ENCODE data around the gene ACTRT2.

GRCh38 chr1:3042481-3042880, 21.2 kb downstream of the ACTRT2 start:
- TF ChIP-seq POLR2A (IDR thresholded peaks at IDR 0.05) (no peak), CTCF (IDR thresholded peaks at IDR 0.05) (no peak), EP300 (IDR thresholded peaks at IDR 0.05) (no peak)
